A549 (cell line): ENCODE results near the gene MRAP2. TPM values are rescaled to one million over a fixed set of nuclear protein-coding genes. Genes with fewer than 3 reads are reported as not detected.

Experiments used
- ATAC-seq, 2 experiments: fragments of 200-7000 bp in 1 of 2; fragments of >200 bp in 1 of 2; cut with Nextera tagmentation in 1 of 2; cut with Tn5 transposase in 1 of 2; 3 replicates each; pipeline versions ENCODE4 v1.8.0 to v1.9.1; 2018 to 2020; ENCODE audit warnings: mild to moderate bottlenecking in 1 of 2, moderate library complexity in 1 of 2
- CTCF ChIA-PET: fragments of 300-600 bp; sonication (Branson Sonifier 250); formaldehyde crosslinking; extraction: SDS; loops from one replicate; lab custom pipeline; 2021; ENCODE audit warnings: antibody characterized with exemption, inconsistent platforms; lab: Yijun Ruan, JAX
- POLR2A ChIA-PET: fragments of 350-600 bp; formaldehyde crosslinking; extraction: SDS; loops from one replicate; lab custom pipeline; 2021; ENCODE audit warnings: antibody characterized with exemption, inconsistent platforms; lab: Yijun Ruan, JAX
- DNase-seq, 2 experiments: peaks; one replicate each; pipeline versions ENCODE4 v3.0.0 to v3.0.0-alpha.2; 2011 to 2016; ENCODE audit warnings: low read depth in 1 of 2, low spot score in 1 of 2
- FAIRE-seq: peaks from 2 replicates; lab custom pipeline; 2011; peaks lifted over from hg19 to GRCh38; lab: Jason Lieb, UNC
- H3K27ac ChIP-seq, 2 experiments: fragments of >200 bp; sonication (Bioruptor Twin); formaldehyde crosslinking; 3 replicates each; pipeline ENCODE4 v1.5.1; 2016 to 2017
- H3K4me1 ChIP-seq: fragments of >200 bp; sonication (Bioruptor Twin); formaldehyde crosslinking; 3 replicates; pipeline ENCODE4 v1.6.1; 2016
- H3K4me2 ChIP-seq: fragments of >200 bp; sonication (Bioruptor Twin); formaldehyde crosslinking; 3 replicates; pipeline ENCODE4 v1.6.1; 2016
- H3K4me3 ChIP-seq: fragments of >200 bp; sonication (Bioruptor Twin); formaldehyde crosslinking; 3 replicates; pipeline ENCODE4 v1.5.1; 2016
- H3K9me3 ChIP-seq: fragments of >200 bp; sonication (Bioruptor Twin); formaldehyde crosslinking; 3 replicates; pipeline ENCODE4 v1.6.1; 2016
- CBX8 ChIP-seq: fragments of 200-600 bp; sonication (generic); IDR thresholded peaks from 2 replicates; pipeline ENCODE4 v1.6.1; 2016
- CTCF ChIP-seq: fragments of >200 bp; sonication (Bioruptor Twin); formaldehyde crosslinking; IDR thresholded peaks from 3 replicates; pipeline ENCODE4 v1.5.1; 2016
- EHMT2 ChIP-seq: fragments of 200-600 bp; sonication (generic); IDR thresholded peaks from 2 replicates; pipeline ENCODE4 v1.6.1; 2016; ENCODE audit warnings: antibody characterized with exemption, low read depth, mild to moderate bottlenecking, moderate library complexity
- ELK1 ChIP-seq: fragments of 150-350 bp; IDR thresholded peaks from 2 replicates; pipeline ENCODE4 v1.6.1; 2014; ENCODE audit warnings: low read depth, mild to moderate bottlenecking, low read length
- EP300 ChIP-seq, 2 experiments: fragments of >200 bp; sonication (Bioruptor Twin); formaldehyde crosslinking; IDR thresholded peaks; 2 replicates in 1 of 2; 3 replicates in 1 of 2; pipeline ENCODE4 v1.6.1; 2016 to 2017
- FOSB ChIP-seq: fragments of 250-450 bp; sonication (Bioruptor Pico); IDR thresholded peaks from 2 replicates; pipeline ENCODE4 v1.5.0; 2020; ENCODE audit warnings: mild to moderate bottlenecking, moderate library complexity
- FOSL2 ChIP-seq, 2 experiments: fragments of 450-650 bp in 1 of 2; fragments of >200 bp in 1 of 2; sonication (Bioruptor Twin) in 1 of 2; formaldehyde crosslinking; IDR thresholded peaks; 2 replicates each; pipeline versions ENCODE4 v1.5.0 to v1.6.1; 2016 to 2020; ENCODE audit warnings: mild to moderate bottlenecking in 1 of 2, moderate library complexity in 1 of 2
- GATA3 ChIP-seq: IDR thresholded peaks from 2 replicates; pipeline ENCODE4 v1.6.1; 2012; ENCODE audit warnings: borderline replicate concordance
- HEYL ChIP-seq: fragments of 250-450 bp; sonication (Bioruptor Pico); IDR thresholded peaks from 2 replicates; pipeline ENCODE4 v1.8.0; 2021; ENCODE audit warnings: mild to moderate bottlenecking, moderate library complexity
- HMGXB4 ChIP-seq: fragments of 250-450 bp; sonication (Bioruptor Pico); IDR thresholded peaks from 2 replicates; pipeline ENCODE4 v1.5.0; 2021; ENCODE audit warnings: mild to moderate bottlenecking, moderate library complexity, borderline replicate concordance
- JUN ChIP-seq, 2 experiments: fragments of >200 bp; sonication (Bioruptor Twin); formaldehyde crosslinking; IDR thresholded peaks; 2 replicates in 1 of 2; 3 replicates in 1 of 2; pipeline ENCODE4 v1.6.1; 2016 to 2017
- KDM1A ChIP-seq: fragments of 200-600 bp; sonication (generic); IDR thresholded peaks from 2 replicates; pipeline ENCODE4 v1.6.1; 2016; ENCODE audit warnings: low read depth, mild to moderate bottlenecking
- MAFK ChIP-seq: fragments of 450-650 bp; IDR thresholded peaks from 2 replicates; pipeline ENCODE4 v1.6.1; 2014; ENCODE audit not compliant: partially characterized antibody
- MYC ChIP-seq: IDR thresholded peaks from 2 replicates; pipeline ENCODE4 v1.6.1; 2012; ENCODE audit warnings: mild to moderate bottlenecking, inconsistent platforms, low read length, improper control_type of control experiment, borderline replicate concordance
- PHF8 ChIP-seq: fragments of 200-600 bp; sonication (generic); IDR thresholded peaks from 2 replicates; pipeline ENCODE4 v1.6.1; 2016; ENCODE audit warnings: low read depth, mild to moderate bottlenecking, antibody characterized with exemption, moderate library complexity, borderline replicate concordance
- POLR2A ChIP-seq: IDR thresholded peaks from 2 replicates; pipeline ENCODE4 v1.6.1; 2012; ENCODE audit warnings: mild to moderate bottlenecking, low read length
- RFX5 ChIP-seq: fragments of 450-650 bp; IDR thresholded peaks from 2 replicates; pipeline ENCODE4 v1.7.1; 2014; ENCODE audit warnings: antibody characterized with exemption, mild to moderate bottlenecking, moderate library complexity
- SMC3 ChIP-seq: fragments of >200 bp; sonication (Bioruptor Twin); formaldehyde crosslinking; IDR thresholded peaks from 3 replicates; pipeline ENCODE4 v1.6.1; 2018; ENCODE audit warnings: inconsistent platforms
- TP53 ChIP-seq: fragments of 250-450 bp; sonication (Bioruptor Pico); IDR thresholded peaks from 2 replicates; pipeline ENCODE4 v1.5.0; 2021; ENCODE audit warnings: mild to moderate bottlenecking, moderate library complexity
- ZNF302 ChIP-seq: fragments of 250-450 bp; sonication (Bioruptor Pico); IDR thresholded peaks from 2 replicates; pipeline ENCODE4 v1.9.0; 2021; ENCODE audit warnings: inconsistent platforms, mild to moderate bottlenecking, moderate library complexity
- ZSCAN20 ChIP-seq: fragments of 250-450 bp; sonication (Bioruptor Pico); IDR thresholded peaks from 2 replicates; pipeline ENCODE4 v1.8.0; 2022; ENCODE audit warnings: mild to moderate bottlenecking, moderate library complexity
- WGBS: methylation state at CpG from one replicate; pipeline ENCODE4 v1.1.6; 2017; ENCODE audit errors: missing lambda C conversion rate; 5-methylcytosine and 5-hydroxymethylcytosine counted together
- polyA plus RNA-seq, 4 experiments: library from polyadenylated mRNA; depleted of rRNA in 3 of 4; stranded (reverse); fragments of >200 nt; fragmentation: RNase III in 1 of 4; extraction: RNeasy Plus Mini Kit Qiagen cat#74134 plus additional on column Dnase treatment in 1 of 4; gene quantifications; 2 replicates in 3 of 4; 3 replicates in 1 of 4; pipeline ENCODE4 v1.2.3, GENCODE V29; 2011 to 2017

MRAP2 gene
- polyA plus RNA-seq, 2 of the 4 experiments (the other 2 are of a cell fraction) = 0.75 to 2.2 TPM

GRCh38 chr6:84135291-84135690 lies 101.7 kb downstream of the MRAP2 start:
- FAIRE-seq = no peak
- no peak overlapping the region for H3K4me3 ChIP-seq
- 80% methylated on average over 5 of the region's 5 CpGs for WGBS

GRCh38 chr6:84136364-84137050 lies 102.9 kb downstream of the MRAP2 start:
- ChIA-PET POLR2A (no interaction called here), CTCF (no interaction called here)
- Histone ChIP-seq H3K27ac (no peak overlapping the region), H3K4me3 (no peak overlapping the region), H3K4me1 (no peaks in the 10 kb centered on the region), H3K9me3 (no peaks in the 10 kb centered on the region), H3K4me2 (no peak overlapping the region)
- no peak for DNase-seq
- FAIRE-seq = no peak
- 67% methylated on average over 2 of the region's 4 CpGs for whole genome bisulfite sequencing
- no peak for ATAC-seq
- no peak for TF ChIP-seq ELK1
- TF ChIP-seq POLR2A = no peak
- TF ChIP-seq GATA3 = no peak
- no peak for TF ChIP-seq JUN (IDR thresholded peaks at IDR 0.05)
- TF ChIP-seq ZSCAN20 (CRISPR knock-in tag) = no peak
- TF ChIP-seq FOSL2 (IDR thresholded peaks at IDR 0.05) = no peak
- no peak for TF ChIP-seq FOSL2 (CRISPR knock-in tag; IDR thresholded peaks at IDR 0.05)
- TF ChIP-seq RFX5 = no peak
- TF ChIP-seq MYC = no peak
- no peak for TF ChIP-seq HMGXB4 (CRISPR knock-in tag)
- no peak for TF ChIP-seq SMC3
- no peak for TF ChIP-seq PHF8
- TF ChIP-seq FOSB (CRISPR knock-in tag) = no peak
- TF ChIP-seq EHMT2 = no peak

More at GRCh38 chr6:84135291-84135690, 101.7 kb downstream of the MRAP2 start:
- ChIA-PET POLR2A (no interaction called here), CTCF (no interaction called here)
- Histone ChIP-seq H3K4me1 (no peaks in the 10 kb centered on the region), H3K9me3 (no peaks in the 10 kb centered on the region), H3K27ac (no peak overlapping the region), H3K4me2 (no peak overlapping the region)
- TF ChIP-seq MAFK (no peak), KDM1A (no peak), ZNF302 (CRISPR knock-in tag) (no peak), EP300 (IDR thresholded peaks at IDR 0.05) (no peak), FOSB (CRISPR knock-in tag) (no peak), HEYL (CRISPR knock-in tag) (no peak)
- no peak for ATAC-seq
- no peak for DNase-seq

- no peak for DNase-seq
- WGBS = 78% methylated on average over 5 of the region's 5 CpGs
- Histone ChIP-seq H3K9me3 (no peaks in the 10 kb centered on the region), H3K4me1 (no peaks in the 10 kb centered on the region), H3K4me3 (no peak overlapping the region), H3K27ac (no peak overlapping the region), H3K4me2 (no peak overlapping the region)
- POLR2A ChIA-PET = no interaction called here
- CTCF ChIA-PET = no interaction called here
- TF ChIP-seq TP53 (CRISPR knock-in tag) = no peak
- TF ChIP-seq CBX8 = no peak
- no peak for TF ChIP-seq CTCF
- ATAC-seq = no peak
- FAIRE-seq = no peak
Measured at GRCh38 chr6:84137051-84137375, 103.4 kb downstream of the MRAP2 start.
